Measurements from ENCODE around the gene ESR2.

DNA sequence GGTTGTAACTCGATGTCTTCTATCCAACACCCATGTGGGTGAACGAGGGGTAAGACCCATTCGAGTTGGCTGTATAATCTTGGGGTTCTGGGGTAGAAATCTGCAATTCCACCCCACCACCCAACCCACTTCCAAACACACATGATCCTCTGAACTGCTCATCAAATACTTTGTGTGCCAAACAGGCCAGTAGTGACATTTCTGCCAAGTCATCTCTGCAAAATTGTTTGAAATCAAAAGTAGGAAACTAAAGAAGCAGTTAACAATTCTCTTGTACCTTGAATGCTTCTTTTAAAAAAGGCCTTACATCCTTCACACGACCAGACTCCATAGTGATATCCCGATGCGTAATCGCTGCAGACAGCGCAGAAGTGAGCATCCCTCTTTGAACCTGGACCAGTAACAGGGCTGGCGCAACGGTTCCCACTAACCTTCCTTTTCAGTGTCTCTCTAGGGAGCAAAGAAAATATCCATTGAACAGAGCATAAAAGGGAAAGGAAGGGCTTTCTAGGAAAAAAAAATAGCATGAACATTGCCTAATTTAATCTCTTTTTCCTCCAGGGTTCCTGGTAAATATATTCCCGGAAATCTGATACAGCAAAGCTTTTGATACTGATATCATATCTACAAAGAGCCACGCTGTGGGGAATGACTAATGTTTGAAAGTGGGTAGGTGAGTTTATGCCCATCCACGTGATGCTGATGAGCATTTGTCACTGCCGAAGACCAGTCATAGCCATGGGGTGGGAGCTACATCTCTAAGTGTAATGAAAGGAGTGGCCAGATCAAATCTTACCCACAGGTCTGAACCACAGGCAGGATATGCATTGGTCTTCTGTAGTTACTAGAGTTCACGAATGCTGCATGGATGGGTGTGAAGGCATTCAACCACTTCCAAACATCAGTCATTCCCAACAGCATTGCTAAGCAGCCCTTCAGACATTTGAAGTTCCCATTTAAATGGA lies 14.2 kb downstream of the ESR2 start:
- TF ChIP-seq, protein P1, sequence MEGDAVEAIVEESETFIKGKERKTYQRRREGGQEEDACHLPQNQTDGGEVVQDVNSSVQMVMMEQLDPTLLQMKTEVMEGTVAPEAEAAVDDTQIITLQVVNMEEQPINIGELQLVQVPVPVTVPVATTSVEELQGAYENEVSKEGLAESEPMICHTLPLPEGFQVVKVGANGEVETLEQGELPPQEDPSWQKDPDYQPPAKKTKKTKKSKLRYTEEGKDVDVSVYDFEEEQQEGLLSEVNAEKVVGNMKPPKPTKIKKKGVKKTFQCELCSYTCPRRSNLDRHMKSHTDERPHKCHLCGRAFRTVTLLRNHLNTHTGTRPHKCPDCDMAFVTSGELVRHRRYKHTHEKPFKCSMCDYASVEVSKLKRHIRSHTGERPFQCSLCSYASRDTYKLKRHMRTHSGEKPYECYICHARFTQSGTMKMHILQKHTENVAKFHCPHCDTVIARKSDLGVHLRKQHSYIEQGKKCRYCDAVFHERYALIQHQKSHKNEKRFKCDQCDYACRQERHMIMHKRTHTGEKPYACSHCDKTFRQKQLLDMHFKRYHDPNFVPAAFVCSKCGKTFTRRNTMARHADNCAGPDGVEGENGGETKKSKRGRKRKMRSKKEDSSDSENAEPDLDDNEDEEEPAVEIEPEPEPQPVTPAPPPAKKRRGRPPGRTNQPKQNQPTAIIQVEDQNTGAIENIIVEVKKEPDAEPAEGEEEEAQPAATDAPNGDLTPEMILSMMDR (IDR thresholded peaks at IDR 0.05; ENCODE audit: low read depth, low read length, poor library complexity, severe bottlenecking) = no peak
- no peak for TF ChIP-seq EZH2phosphoT487 (IDR thresholded peaks at IDR 0.05; ENCODE audit: borderline replicate concordance, low read length)

Measured in DOHH2 (cell line).